ENCODE data around the gene CDH20. TPM values are rescaled to one million over a fixed set of nuclear protein-coding genes. Genes with fewer than 3 reads are reported as not detected.

CDH20 gene
- polyA plus RNA-seq, 3 donors, result not detected

DNA sequence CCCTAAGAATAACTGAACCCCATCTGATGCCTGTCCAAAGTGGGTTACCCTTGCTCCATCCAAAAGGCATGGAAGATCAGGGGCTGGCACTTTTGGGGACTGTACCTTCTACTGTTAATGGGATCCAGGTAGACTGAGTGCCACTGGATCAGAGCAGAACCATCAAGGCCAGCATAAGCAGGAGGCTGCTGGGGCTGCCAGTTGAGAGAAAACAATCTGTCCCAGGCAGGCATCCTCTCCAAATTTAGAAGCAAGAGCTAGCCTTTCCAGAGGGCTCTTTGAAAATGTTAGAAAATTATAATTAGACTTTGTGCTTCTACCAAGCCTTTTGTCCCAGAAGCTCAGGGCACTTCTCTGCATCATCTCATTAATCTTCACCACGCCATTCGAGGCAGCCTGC lies 245.6 kb downstream of the CDH20 start:
- WGBS (ENCODE audit: insufficient coverage), result no CpG with 5 or more reads among the region's 2 CpGs
- H3K4me3 Mint-ChIP-seq, result no peak overlapping the region
- H3K79me2 ChIP-seq (ENCODE audit: insufficient read depth, low read length), result no peaks in the 10 kb centered on the region
- peaks cover 8 to 12% of the 10 kb centered on the region in 2 donors for H3K4me1 ChIP-seq (ENCODE audit: control insufficient read depth in 1 of 2, insufficient read depth in 2 of 2, low read length in 2 of 2)
- H3K27ac ChIP-seq (ENCODE audit: low read depth in 1 of 2, low read length in 2 of 2), result no peak overlapping the region
- peaks cover 0 to 4% (median 2%) of the 10 kb centered on the region in 7 donors for H3K9me3 Mint-ChIP-seq
- intact Hi-C loops (cut with micrococcal nuclease), result no loop called here
- H3K9ac ChIP-seq (ENCODE audit: insufficient read depth, low read length, poor library complexity, severe bottlenecking), result no peak overlapping the region
- H3K4me2 ChIP-seq (replicated peaks; ENCODE audit: extremely low read depth, low read length, poor library complexity, severe bottlenecking), result no peak overlapping the region
- peaks cover 0 to 19% of the 10 kb centered on the region in 2 donors for H3K27me3 ChIP-seq (ENCODE audit: control insufficient read depth in 2 of 2, insufficient read depth in 2 of 2, low read length in 2 of 2)
- H3K9me3 ChIP-seq (replicated peaks in 1 of 2; ENCODE audit: control insufficient read depth in 1 of 2, insufficient read depth in 1 of 2, low read length in 2 of 2), result no peaks in the 10 kb centered on the region
- H4K20me1 ChIP-seq (ENCODE audit: insufficient read depth, low read length), result no peaks in the 10 kb centered on the region
- H3K27ac Mint-ChIP-seq, result no peak overlapping the region
- TF ChIP-seq, protein P1, sequence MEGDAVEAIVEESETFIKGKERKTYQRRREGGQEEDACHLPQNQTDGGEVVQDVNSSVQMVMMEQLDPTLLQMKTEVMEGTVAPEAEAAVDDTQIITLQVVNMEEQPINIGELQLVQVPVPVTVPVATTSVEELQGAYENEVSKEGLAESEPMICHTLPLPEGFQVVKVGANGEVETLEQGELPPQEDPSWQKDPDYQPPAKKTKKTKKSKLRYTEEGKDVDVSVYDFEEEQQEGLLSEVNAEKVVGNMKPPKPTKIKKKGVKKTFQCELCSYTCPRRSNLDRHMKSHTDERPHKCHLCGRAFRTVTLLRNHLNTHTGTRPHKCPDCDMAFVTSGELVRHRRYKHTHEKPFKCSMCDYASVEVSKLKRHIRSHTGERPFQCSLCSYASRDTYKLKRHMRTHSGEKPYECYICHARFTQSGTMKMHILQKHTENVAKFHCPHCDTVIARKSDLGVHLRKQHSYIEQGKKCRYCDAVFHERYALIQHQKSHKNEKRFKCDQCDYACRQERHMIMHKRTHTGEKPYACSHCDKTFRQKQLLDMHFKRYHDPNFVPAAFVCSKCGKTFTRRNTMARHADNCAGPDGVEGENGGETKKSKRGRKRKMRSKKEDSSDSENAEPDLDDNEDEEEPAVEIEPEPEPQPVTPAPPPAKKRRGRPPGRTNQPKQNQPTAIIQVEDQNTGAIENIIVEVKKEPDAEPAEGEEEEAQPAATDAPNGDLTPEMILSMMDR (IDR thresholded peaks at IDR 0.05), result no peak
- H3K36me3 Mint-ChIP-seq, result no peaks in the 10 kb centered on the region
- no peaks in the 10 kb centered on the region for H3K36me3 ChIP-seq (replicated peaks in 1 of 2; ENCODE audit: control insufficient read depth in 1 of 2, insufficient read depth in 2 of 2, low read length in 2 of 2)
- no peak overlapping the region for H2AFZ ChIP-seq (ENCODE audit: insufficient read depth, low read depth, low read length, poor library complexity, severe bottlenecking)
- H3K4me1 Mint-ChIP-seq, result peaks cover 19% of the 10 kb centered on the region
- DNase-seq, result no peak
- H3K27me3 Mint-ChIP-seq (ENCODE audit: low read depth in 3 of 3), result peaks cover 21 to 33% (median 32%) of the 10 kb centered on the region in 3 donors
- H3K4me3 ChIP-seq (replicated peaks in 1 of 3; ENCODE audit: low read depth in 2 of 3, low read length in 3 of 3), result no peak overlapping the region

DNA sequence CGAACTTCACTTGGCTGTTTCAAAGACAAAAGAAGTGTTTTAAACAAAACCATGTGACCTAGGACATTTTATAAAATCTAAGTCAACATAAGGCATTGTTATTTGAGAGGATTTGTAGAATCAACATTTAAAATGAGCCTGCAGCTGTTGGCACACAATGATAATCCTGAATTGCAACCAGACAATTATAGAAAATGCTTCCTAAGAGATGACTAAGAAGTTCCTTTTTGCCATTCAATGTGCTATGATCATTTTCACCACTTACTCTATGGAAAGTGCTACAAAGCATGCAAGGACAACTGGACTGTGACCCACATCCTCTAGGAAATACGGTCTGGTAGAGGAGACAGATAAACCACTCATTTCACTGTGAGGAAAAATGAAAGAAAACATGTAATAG lies 246.4 kb downstream of the CDH20 start:
- TF ChIP-seq, protein P1 (IDR thresholded peaks at IDR 0.05), result no peak

More for the DNA sequence above, 246.4 kb downstream of the CDH20 start:
- no peak for DNase-seq
- Mint-ChIP-seq H3K9me3 (peaks cover 0 to 3% (median 2%) of the 10 kb centered on the region in 7 donors), H3K27me3 (ENCODE audit: low read depth in 3 of 3) (peaks cover 21 to 37% (median 32%) of the 10 kb centered on the region in 3 donors), H3K27ac (peak overlapping the region in 1 of 7 donors; percentile 20), H3K4me1 (peaks cover 19% of the 10 kb centered on the region), H3K36me3 (no peaks in the 10 kb centered on the region), H3K4me3 (peak overlapping the region; percentile 51 to 78)
- no peak overlapping the region for H3K9ac ChIP-seq (ENCODE audit: insufficient read depth, low read length, poor library complexity, severe bottlenecking)
- no CpG with 5 or more reads among the region's 2 CpGs for WGBS (ENCODE audit: insufficient coverage)
- H4K20me1 ChIP-seq (ENCODE audit: insufficient read depth, low read length), result no peaks in the 10 kb centered on the region
- H3K4me2 ChIP-seq (replicated peaks; ENCODE audit: extremely low read depth, low read length, poor library complexity, severe bottlenecking), result peak overlapping the region; percentile 45
- H3K4me3 ChIP-seq (replicated peaks in 1 of 3; ENCODE audit: low read depth in 2 of 3, low read length in 3 of 3), result peak overlapping the region in 2 of 3 experiments; percentile 8 to 38
- no peaks in the 10 kb centered on the region for H3K36me3 ChIP-seq (replicated peaks in 1 of 2; ENCODE audit: control insufficient read depth in 1 of 2, insufficient read depth in 2 of 2, low read length in 2 of 2)
- H2AFZ ChIP-seq (ENCODE audit: insufficient read depth, low read depth, low read length, poor library complexity, severe bottlenecking), result no peak overlapping the region
- intact Hi-C loops (cut with micrococcal nuclease), result no loop called here
- H3K27me3 ChIP-seq (ENCODE audit: control insufficient read depth in 2 of 2, insufficient read depth in 2 of 2, low read length in 2 of 2), result peaks cover 0 to 19% of the 10 kb centered on the region in 2 donors
- peaks cover 8 to 12% of the 10 kb centered on the region in 2 donors for H3K4me1 ChIP-seq (ENCODE audit: control insufficient read depth in 1 of 2, insufficient read depth in 2 of 2, low read length in 2 of 2)
- no peaks in the 10 kb centered on the region for H3K9me3 ChIP-seq (replicated peaks in 1 of 2; ENCODE audit: control insufficient read depth in 1 of 2, insufficient read depth in 1 of 2, low read length in 2 of 2)
- H3K79me2 ChIP-seq (ENCODE audit: insufficient read depth, low read length), result no peaks in the 10 kb centered on the region
- no peak overlapping the region for H3K27ac ChIP-seq (ENCODE audit: low read depth in 1 of 2, low read length in 2 of 2)
